NCI-H2029 (cell line): ENCODE measurements around the gene CARMIL3.
"Not testable (repeated sequence)": the region's sequence is repeated elsewhere in the genome, so short reads cannot be mapped to it uniquely, and the experiment has no call there.

Experiments
- DNase-seq: peaks from one replicate; lab custom pipeline; 2025; lab: John Stamatoyannopoulos, UW

CARMIL3 gene

GRCh38 chr14:24037658-24038037 is 14.2 kb upstream of the CARMIL3 start:
- peak; percentile 44 for DNase-seq

GRCh38 chr14:24038686-24039085 is 13.1 kb upstream of the CARMIL3 start:
- no peak for DNase-seq

- no peak for DNase-seq
Observed at GRCh38 chr14:24040692-24041091, 11.1 kb upstream of the CARMIL3 start.

GRCh38 chr14:24042746-24043145 is 9.1 kb upstream of the CARMIL3 start:
- peak; percentile 34 for DNase-seq

- DNase-seq = not testable (repeated sequence)
Observed at GRCh38 chr14:24049002-24049401, 2.8 kb upstream of the CARMIL3 start.

GRCh38 chr14:24050753-24051152 is 1.1 kb upstream of the CARMIL3 start:
- DNase-seq = not testable (repeated sequence)

GRCh38 chr14:24051176-24051788 is 527 bp upstream of the CARMIL3 start:
- no peak for DNase-seq

- no peak for DNase-seq
Observed at GRCh38 chr14:24052656-24053547, 1.1 kb downstream of the CARMIL3 start.

- DNase-seq = no peak
Observed at GRCh38 chr14:24053548-24054323, 1.9 kb downstream of the CARMIL3 start.

- no peak for DNase-seq
Observed at GRCh38 chr14:24054324-24054641, 2.5 kb downstream of the CARMIL3 start.

GRCh38 chr14:24054646-24055045 is 2.8 kb downstream of the CARMIL3 start:
- DNase-seq = no peak

- no peak for DNase-seq
Observed at GRCh38 chr14:24055971-24056799, 4.4 kb downstream of the CARMIL3 start.

GRCh38 chr14:24056800-24057184 is 5.0 kb downstream of the CARMIL3 start:
- DNase-seq = no peak

- no peak for DNase-seq
Observed at GRCh38 chr14:24057271-24057670, 5.5 kb downstream of the CARMIL3 start.

- DNase-seq = no peak
Observed at GRCh38 chr14:24057867-24058259, 6.1 kb downstream of the CARMIL3 start.

GRCh38 chr14:24058260-24058950 is 6.6 kb downstream of the CARMIL3 start:
- DNase-seq = no peak

- DNase-seq = no peak
Observed at GRCh38 chr14:24058951-24059475, 7.2 kb downstream of the CARMIL3 start.

GRCh38 chr14:24059841-24060388 is 8.1 kb downstream of the CARMIL3 start:
- no peak for DNase-seq

- DNase-seq = no peak
Observed at GRCh38 chr14:24060443-24060842, 8.6 kb downstream of the CARMIL3 start.

GRCh38 chr14:24060984-24061913 is 9.4 kb downstream of the CARMIL3 start:
- no peak for DNase-seq
